Measurements from ENCODE around the gene SBF1. TPM values are rescaled to one million over a fixed set of nuclear protein-coding genes. Genes with fewer than 3 reads are reported as not detected.

The SBF1 gene
- total and polyA plus RNA-seq, 2 of the 13 experiments (the other 11 are each of a cell fraction or from before 2014, with no cell fraction given) = 31.7 to 40.9 TPM

- TF ChIP-seq ZBTB40 (IDR thresholded peaks at IDR 0.05) (no peak), ZBTB40 (CRISPR knock-in tag; IDR thresholded peaks at IDR 0.05) (no peak), SATB2 (CRISPR knock-in tag; IDR thresholded peaks at IDR 0.05) (no peak), ARID4A (CRISPR knock-in tag; IDR thresholded peaks at IDR 0.05; ENCODE audit: borderline replicate concordance) (peak; percentile 66; the same call in 1 of the 2 replicates), ZNF574 (CRISPR knock-in tag; IDR thresholded peaks at IDR 0.05) (peak; percentile 54; the same call in 1 of the 2 replicates), PAX8 (CRISPR knock-in tag; IDR thresholded peaks at IDR 0.05; ENCODE audit: borderline replicate concordance) (no peak), REXO4 (CRISPR knock-in tag; IDR thresholded peaks at IDR 0.05; ENCODE audit: borderline replicate concordance) (no peak), HMGXB4 (CRISPR knock-in tag; IDR thresholded peaks at IDR 0.05; ENCODE audit: borderline replicate concordance in 1 of 2, low read depth in 1 of 2) (peak; percentile 74 to 84)
Measured at GRCh38 chr22:50498322-50498890, 23.6 kb upstream of the SBF1 start (continued).

All from HepG2 (cell line).